Activated naive CD4-positive, alpha-beta T cell treated with anti-CD3 and anti-CD28 coated beads, Interleukin-2, amount 10 ng/mL, durations not matched to agents 7 days and 5 days (primary cell): ENCODE results near the gene KCTD14.
"Not testable (repeated sequence)": the region's sequence is repeated elsewhere in the genome, so short reads cannot be mapped to it uniquely, and the experiment has no call there.

Experiments
- CTCF ChIA-PET: fragments of 350-600 bp; sonication (Branson Sonifier 250); formaldehyde crosslinking; loops from one replicate; lab custom pipeline; 2021; ENCODE audit warnings: antibody characterized with exemption; lab: Charles Lee
- DNase-seq: peaks from one replicate; pipeline ENCODE4 v3.0.0-alpha.2; 2020
- H3K27ac Mint-ChIP-seq: one replicate; pipeline ENCODE4 v1.8.0; 2021; ENCODE audit warnings: mild to moderate bottlenecking, moderate library complexity, mixed read lengths
- H3K27me3 Mint-ChIP-seq: one replicate; pipeline ENCODE4 v1.8.0; 2021; ENCODE audit warnings: mild to moderate bottlenecking, mixed read lengths
- H3K36me3 Mint-ChIP-seq: one replicate; pipeline ENCODE4 v1.8.0; 2021; ENCODE audit warnings: mixed read lengths
- H3K4me1 Mint-ChIP-seq: one replicate; pipeline ENCODE4 v1.8.0; 2021; ENCODE audit warnings: mixed read lengths
- H3K4me3 Mint-ChIP-seq: one replicate; pipeline ENCODE4 v1.8.0; 2021; ENCODE audit warnings: mild to moderate bottlenecking, moderate library complexity, mixed read lengths
- H3K9me3 Mint-ChIP-seq: one replicate; pipeline ENCODE4 v1.8.0; 2021; ENCODE audit warnings: mixed read lengths

KCTD14 gene

GRCh38 chr11:78059749-78060328 lies 36.8 kb upstream of the KCTD14 start:
- H3K27me3 Mint-ChIP-seq, H3K27ac Mint-ChIP-seq, H3K36me3 Mint-ChIP-seq, H3K4me3 Mint-ChIP-seq, H3K4me1 Mint-ChIP-seq, CTCF ChIA-PET, H3K9me3 Mint-ChIP-seq, DNase-seq: not testable (repeated sequence)

- CTCF ChIA-PET: interaction anchor here (0.9 kb wide), 1 partner anchor 11 kb away, joined by 4 read pairs; no protein-coding TSS in a partner anchor
These were observed 34.5 kb upstream of the KCTD14 start for GRCh38 chr11:78057462-78058055.

GRCh38 chr11:78056093-78056492 lies 33.0 kb upstream of the KCTD14 start:
- CTCF ChIA-PET: no interaction called here
- H3K9me3 Mint-ChIP-seq: no peaks in the 10 kb centered on the region
- H3K4me1 Mint-ChIP-seq: peaks cover 3% of the 10 kb centered on the region
- DNase-seq: no peak
- no peaks in the 10 kb centered on the region for H3K27me3 Mint-ChIP-seq
- no peaks in the 10 kb centered on the region for H3K36me3 Mint-ChIP-seq
- no peak overlapping the region for H3K27ac Mint-ChIP-seq
- no peak overlapping the region for H3K4me3 Mint-ChIP-seq

More at GRCh38 chr11:78057462-78058055, 34.5 kb upstream of the KCTD14 start:
- Mint-ChIP-seq H3K4me1 (no peaks in the 10 kb centered on the region), H3K36me3 (no peaks in the 10 kb centered on the region), H3K4me3 (no peak overlapping the region), H3K27me3 (no peaks in the 10 kb centered on the region), H3K27ac (no peak overlapping the region), H3K9me3 (no peaks in the 10 kb centered on the region)
- DNase-seq: no peak

GRCh38 chr11:78054971-78055370 lies 31.9 kb upstream of the KCTD14 start:
- DNase-seq: no peak
- CTCF ChIA-PET: interaction anchor here (2.2 kb wide), 1 partner anchor 9 kb away, joined by 11 read pairs; no protein-coding TSS in a partner anchor
- Mint-ChIP-seq H3K9me3 (no peaks in the 10 kb centered on the region), H3K27me3 (no peaks in the 10 kb centered on the region), H3K36me3 (no peaks in the 10 kb centered on the region), H3K4me3 (no peak overlapping the region), H3K4me1 (peaks cover 9% of the 10 kb centered on the region), H3K27ac (no peak overlapping the region)

- no peak overlapping the region for H3K27ac Mint-ChIP-seq
- no peak for DNase-seq
- CTCF ChIA-PET: interaction anchor here (0.6 kb wide), 1 partner anchor 65 kb away, joined by 3 read pairs; no protein-coding TSS in a partner anchor
- H3K4me3 Mint-ChIP-seq: no peak overlapping the region
- H3K4me1 Mint-ChIP-seq: peaks cover 12% of the 10 kb centered on the region
- no peaks in the 10 kb centered on the region for H3K27me3 Mint-ChIP-seq
- no peaks in the 10 kb centered on the region for H3K9me3 Mint-ChIP-seq
- H3K36me3 Mint-ChIP-seq: no peaks in the 10 kb centered on the region
These were observed 28.1 kb upstream of the KCTD14 start for GRCh38 chr11:78050964-78051831.

- peaks cover 20% of the 10 kb centered on the region for H3K4me1 Mint-ChIP-seq
- CTCF ChIA-PET: no interaction called here
- DNase-seq: no peak
- no peaks in the 10 kb centered on the region for H3K36me3 Mint-ChIP-seq
- peaks cover 3% of the 10 kb centered on the region for H3K27me3 Mint-ChIP-seq
- H3K27ac Mint-ChIP-seq: no peak overlapping the region
- H3K4me3 Mint-ChIP-seq: no peak overlapping the region
- no peaks in the 10 kb centered on the region for H3K9me3 Mint-ChIP-seq
These were observed 26.3 kb upstream of the KCTD14 start for GRCh38 chr11:78049348-78049747.

- Mint-ChIP-seq H3K27me3 (peaks cover 10% of the 10 kb centered on the region), H3K9me3 (no peaks in the 10 kb centered on the region)
These were observed 25.5 kb upstream of the KCTD14 start for GRCh38 chr11:78048561-78048960.

GRCh38 chr11:78046486-78046854 lies 23.4 kb upstream of the KCTD14 start:
- CTCF ChIA-PET: interaction anchor here (0.7 to 4.5 kb wide), 14 partner anchors 8 to 518 kb away, joined by 3 to 25 read pairs (median 4); partner anchors contain the start of genes ALG8 and INTS4
- H3K36me3 Mint-ChIP-seq: no peaks in the 10 kb centered on the region
- H3K27ac Mint-ChIP-seq: no peak overlapping the region
- no peaks in the 10 kb centered on the region for H3K9me3 Mint-ChIP-seq
- peaks cover 13% of the 10 kb centered on the region for H3K27me3 Mint-ChIP-seq
- DNase-seq: no peak
- H3K4me3 Mint-ChIP-seq: no peak overlapping the region
- H3K4me1 Mint-ChIP-seq: peaks cover 20% of the 10 kb centered on the region

More at GRCh38 chr11:78048561-78048960, 25.5 kb upstream of the KCTD14 start:
- Mint-ChIP-seq H3K36me3 (no peaks in the 10 kb centered on the region), H3K4me3 (no peak overlapping the region), H3K27ac (no peak overlapping the region), H3K4me1 (peaks cover 20% of the 10 kb centered on the region)
- CTCF ChIA-PET: interaction anchor here (4.5 kb wide), 1 partner anchor 48 kb away, joined by 25 read pairs; no protein-coding TSS in a partner anchor
- no peak for DNase-seq

- peaks cover 13% of the 10 kb centered on the region for H3K27me3 Mint-ChIP-seq
- H3K27ac Mint-ChIP-seq: no peak overlapping the region
These were observed 22.9 kb upstream of the KCTD14 start for GRCh38 chr11:78045851-78046485.

GRCh38 chr11:78044706-78045105 lies 21.6 kb upstream of the KCTD14 start:
- H3K27ac Mint-ChIP-seq: no peak overlapping the region
- no peaks in the 10 kb centered on the region for H3K9me3 Mint-ChIP-seq
- CTCF ChIA-PET: interaction anchor here (1.3 to 4.5 kb wide), 6 partner anchors 10 to 529 kb away, joined by 3 to 25 read pairs (median 6); no protein-coding TSS in a partner anchor
- no peak for DNase-seq
- no peak overlapping the region for H3K4me3 Mint-ChIP-seq
- peaks cover 19% of the 10 kb centered on the region for H3K4me1 Mint-ChIP-seq
- no peaks in the 10 kb centered on the region for H3K36me3 Mint-ChIP-seq
- H3K27me3 Mint-ChIP-seq: peaks cover 13% of the 10 kb centered on the region

More at GRCh38 chr11:78045851-78046485, 22.9 kb upstream of the KCTD14 start:
- Mint-ChIP-seq H3K9me3 (no peaks in the 10 kb centered on the region), H3K4me1 (peaks cover 16% of the 10 kb centered on the region), H3K36me3 (no peaks in the 10 kb centered on the region), H3K4me3 (no peak overlapping the region)
- CTCF ChIA-PET: interaction anchor here (0.6 to 4.5 kb wide), 17 partner anchors 9 to 527 kb away, joined by 3 to 25 read pairs (median 5); partner anchors contain the start of genes ALG8 and INTS4
- DNase-seq: peak; percentile 75

- H3K36me3 Mint-ChIP-seq: no peaks in the 10 kb centered on the region
- H3K27ac Mint-ChIP-seq: no peak overlapping the region
- H3K9me3 Mint-ChIP-seq: no peaks in the 10 kb centered on the region
- DNase-seq: no peak
- peaks cover 13% of the 10 kb centered on the region for H3K27me3 Mint-ChIP-seq
- peaks cover 21% of the 10 kb centered on the region for H3K4me1 Mint-ChIP-seq
- H3K4me3 Mint-ChIP-seq: no peak overlapping the region
- CTCF ChIA-PET: interaction anchor here (1.0 to 2.1 kb wide), 2 partner anchors 26 to 43 kb away, joined by 3 to 4 read pairs; no protein-coding TSS in a partner anchor
These were observed 18.9 kb upstream of the KCTD14 start for GRCh38 chr11:78041843-78042440.

- Mint-ChIP-seq H3K27me3 (peaks cover 13% of the 10 kb centered on the region), H3K4me1 (peaks cover 18% of the 10 kb centered on the region)
- not testable (repeated sequence) for H3K27ac Mint-ChIP-seq, H3K36me3 Mint-ChIP-seq, DNase-seq, H3K4me3 Mint-ChIP-seq, H3K9me3 Mint-ChIP-seq
- CTCF ChIA-PET: interaction anchor here (1.0 to 2.1 kb wide), 2 partner anchors 27 to 42 kb away, joined by 3 to 4 read pairs; no protein-coding TSS in a partner anchor
These were observed 18.3 kb upstream of the KCTD14 start for GRCh38 chr11:78041380-78041719.

GRCh38 chr11:78040691-78041379 lies 17.8 kb upstream of the KCTD14 start:
- H3K27me3 Mint-ChIP-seq: peaks cover 13% of the 10 kb centered on the region
- H3K9me3 Mint-ChIP-seq: no peaks in the 10 kb centered on the region
- CTCF ChIA-PET: interaction anchor here (2.1 kb wide), 1 partner anchor 27 kb away, joined by 4 read pairs; no protein-coding TSS in a partner anchor

More at GRCh38 chr11:78040691-78041379, 17.8 kb upstream of the KCTD14 start:
- Mint-ChIP-seq H3K4me1 (peaks cover 14% of the 10 kb centered on the region), H3K27ac (no peak overlapping the region), H3K4me3 (no peak overlapping the region), H3K36me3 (no peaks in the 10 kb centered on the region)
- no peak for DNase-seq
